Panc1 (cell line): ENCODE results near the gene IFITM2.

Experiments used
- CTCF ChIP-seq: fragments of 450-650 bp; IDR thresholded peaks from 2 replicates; pipeline ENCODE4 v1.5.1; 2017; ENCODE audit warnings: mild to moderate bottlenecking
- POLR2AphosphoS5 ChIP-seq: IDR thresholded peaks from 2 replicates; pipeline ENCODE4 v1.6.1; 2012; ENCODE audit warnings: mild to moderate bottlenecking, low read depth, low read length, moderate library complexity
- REST ChIP-seq, 2 experiments: IDR thresholded peaks; 2 replicates each; pipeline ENCODE4 v1.6.1; 2011 to 2012; ENCODE audit warnings: low read depth in 2 of 2, control low read depth in 1 of 2, low read length in 1 of 2, mild to moderate bottlenecking in 1 of 2, moderate library complexity in 1 of 2; ENCODE audit not compliant: insufficient read depth in 1 of 2
- SIN3A ChIP-seq: IDR thresholded peaks from 2 replicates; pipeline ENCODE4 v1.6.1; 2012; ENCODE audit warnings: low read depth, mild to moderate bottlenecking, low read length, moderate library complexity, borderline replicate concordance; ENCODE audit not compliant: insufficient read depth
- TCF7L2 ChIP-seq: IDR thresholded peaks from 2 replicates; pipeline ENCODE4 v1.6.1; 2011; ENCODE audit warnings: mild to moderate bottlenecking, low read depth, low read length, inconsistent platforms

GRCh38 chr11:325796-326591 is 18.4 kb downstream of the IFITM2 start:
- no peak for TF ChIP-seq CTCF
- TF ChIP-seq TCF7L2 = no peak
- no peak for TF ChIP-seq REST (IDR thresholded peaks at IDR 0.05; ENCODE audit: insufficient read depth in 1 of 2, low read depth in 2 of 2, low read length in 1 of 2)
- TF ChIP-seq SIN3A = no peak
- no peak for TF ChIP-seq POLR2AphosphoS5
